Tibial nerve (tissue), 3 donors: ENCODE results near the gene IL1R2.

Source experiments
- POLR2A ChIP-seq, 2 donors: fragments of 450-650 bp; IDR thresholded peaks; one replicate each; pipeline ENCODE4 v1.6.1; 2017; ENCODE audit warnings: antibody characterized with exemption in 2 of 2, mild to moderate bottlenecking in 2 of 2, moderate library complexity in 2 of 2
- TF ChIP-seq, protein P1 (sequence below), 5 experiments: fragments of 200-600 bp in 3 of 5; fragments of 450-650 bp in 2 of 5; sonication (generic) in 3 of 5; IDR thresholded peaks; one replicate each; pipeline ENCODE4 v1.5.1; 2016 to 2019; ENCODE audit warnings: antibody characterized with exemption in 5 of 5, mild to moderate bottlenecking in 3 of 5, moderate library complexity in 2 of 5

DNA sequence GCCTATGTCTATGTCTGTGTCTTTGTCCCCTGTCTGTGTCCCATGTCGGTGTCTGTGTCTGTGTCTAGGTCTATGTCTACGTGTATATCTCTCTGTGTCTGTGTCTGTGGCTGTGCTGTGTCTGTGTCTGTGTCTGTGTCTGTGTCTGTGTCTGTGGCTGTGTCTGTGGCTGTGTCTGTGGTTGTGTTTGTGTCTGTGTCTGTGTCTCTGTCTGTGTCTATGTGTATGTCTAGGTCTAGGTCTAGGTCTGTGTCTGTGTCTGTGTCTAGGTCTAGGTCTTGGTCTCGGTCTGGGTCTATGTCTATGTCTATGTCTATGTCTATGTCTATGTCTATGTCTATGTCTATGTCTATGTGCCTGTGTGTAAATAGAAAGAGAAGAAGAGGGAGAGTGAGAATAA is 11.9 kb downstream of the IL1R2 start:
- TF ChIP-seq, protein P1, sequence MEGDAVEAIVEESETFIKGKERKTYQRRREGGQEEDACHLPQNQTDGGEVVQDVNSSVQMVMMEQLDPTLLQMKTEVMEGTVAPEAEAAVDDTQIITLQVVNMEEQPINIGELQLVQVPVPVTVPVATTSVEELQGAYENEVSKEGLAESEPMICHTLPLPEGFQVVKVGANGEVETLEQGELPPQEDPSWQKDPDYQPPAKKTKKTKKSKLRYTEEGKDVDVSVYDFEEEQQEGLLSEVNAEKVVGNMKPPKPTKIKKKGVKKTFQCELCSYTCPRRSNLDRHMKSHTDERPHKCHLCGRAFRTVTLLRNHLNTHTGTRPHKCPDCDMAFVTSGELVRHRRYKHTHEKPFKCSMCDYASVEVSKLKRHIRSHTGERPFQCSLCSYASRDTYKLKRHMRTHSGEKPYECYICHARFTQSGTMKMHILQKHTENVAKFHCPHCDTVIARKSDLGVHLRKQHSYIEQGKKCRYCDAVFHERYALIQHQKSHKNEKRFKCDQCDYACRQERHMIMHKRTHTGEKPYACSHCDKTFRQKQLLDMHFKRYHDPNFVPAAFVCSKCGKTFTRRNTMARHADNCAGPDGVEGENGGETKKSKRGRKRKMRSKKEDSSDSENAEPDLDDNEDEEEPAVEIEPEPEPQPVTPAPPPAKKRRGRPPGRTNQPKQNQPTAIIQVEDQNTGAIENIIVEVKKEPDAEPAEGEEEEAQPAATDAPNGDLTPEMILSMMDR (IDR thresholded peaks at IDR 0.05), result no peak
- no peak for TF ChIP-seq POLR2A (IDR thresholded peaks at IDR 0.05)
